ENCODE results near the gene AMFR.

GRCh38 chr16:56314244-56314850 lies 111.0 kb downstream of the AMFR start:
- TF ChIP-seq, protein P1, sequence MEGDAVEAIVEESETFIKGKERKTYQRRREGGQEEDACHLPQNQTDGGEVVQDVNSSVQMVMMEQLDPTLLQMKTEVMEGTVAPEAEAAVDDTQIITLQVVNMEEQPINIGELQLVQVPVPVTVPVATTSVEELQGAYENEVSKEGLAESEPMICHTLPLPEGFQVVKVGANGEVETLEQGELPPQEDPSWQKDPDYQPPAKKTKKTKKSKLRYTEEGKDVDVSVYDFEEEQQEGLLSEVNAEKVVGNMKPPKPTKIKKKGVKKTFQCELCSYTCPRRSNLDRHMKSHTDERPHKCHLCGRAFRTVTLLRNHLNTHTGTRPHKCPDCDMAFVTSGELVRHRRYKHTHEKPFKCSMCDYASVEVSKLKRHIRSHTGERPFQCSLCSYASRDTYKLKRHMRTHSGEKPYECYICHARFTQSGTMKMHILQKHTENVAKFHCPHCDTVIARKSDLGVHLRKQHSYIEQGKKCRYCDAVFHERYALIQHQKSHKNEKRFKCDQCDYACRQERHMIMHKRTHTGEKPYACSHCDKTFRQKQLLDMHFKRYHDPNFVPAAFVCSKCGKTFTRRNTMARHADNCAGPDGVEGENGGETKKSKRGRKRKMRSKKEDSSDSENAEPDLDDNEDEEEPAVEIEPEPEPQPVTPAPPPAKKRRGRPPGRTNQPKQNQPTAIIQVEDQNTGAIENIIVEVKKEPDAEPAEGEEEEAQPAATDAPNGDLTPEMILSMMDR (IDR thresholded peaks at IDR 0.05), result no peak
- TF ChIP-seq POLR2A (IDR thresholded peaks at IDR 0.05), result no peak

Data from testis (tissue), 2 donors.